Endothelial cell of umbilical vein (primary cell): ENCODE data around the gene OR2B2. TPM values are rescaled to one million over a fixed set of nuclear protein-coding genes. Genes with fewer than 3 reads are reported as not detected.

Source experiments
- BruUV-seq: library from RNA; stranded (reverse); fragments of 400-500 nt; replicated peaks from 2 replicates; lab custom pipeline; 2021; lab: Mats Ljungman, UMichigan
- CTCF ChIA-PET: fragments of 300-600, 350-600 bp; sonication (Branson Sonifier 250); formaldehyde crosslinking; loops from one replicate; lab custom pipeline; 2021; ENCODE audit warnings: antibody characterized with exemption, inconsistent platforms; lab: Charles Lee
- POLR2A ChIA-PET: fragments of 300-600, 350-600 bp; sonication (Branson Sonifier 250); formaldehyde crosslinking; loops from one replicate; lab custom pipeline; 2021; ENCODE audit warnings: antibody characterized with exemption, inconsistent platforms; lab: Charles Lee
- DNase-seq: peaks from one replicate; pipeline ENCODE4 v3.0.0-alpha.2; 2011; ENCODE audit warnings: low read depth, low spot score
- FAIRE-seq: peaks from 2 replicates; lab custom pipeline; 2011; peaks lifted over from hg19 to GRCh38; lab: Jason Lieb, UNC
- H2AFZ ChIP-seq: 2 replicates; pipeline ENCODE4 v1.6.0; 2012; ENCODE audit warnings: low read depth, low read length, control low read depth, inconsistent platforms
- H3K27ac ChIP-seq: 2 replicates; pipeline ENCODE4 v1.5.1; 2011; ENCODE audit warnings: low read depth, mild to moderate bottlenecking, control low read depth, low read length, moderate library complexity; ENCODE audit not compliant: insufficient read depth
- H3K27me3 ChIP-seq, 2 experiments: 2 replicates each; pipeline versions ENCODE4 v1.6.0 to v1.6.1; 2011; ENCODE audit warnings: low read length in 2 of 2, mixed read lengths in 1 of 2; ENCODE audit not compliant: control insufficient read depth in 2 of 2, insufficient read depth in 2 of 2
- H3K36me3 ChIP-seq, 2 experiments: 2 replicates in 1 of 2; 3 replicates in 1 of 2; pipeline ENCODE4 v1.5.1; 2011; ENCODE audit warnings: low read length in 2 of 2, mild to moderate bottlenecking in 1 of 2, moderate library complexity in 1 of 2; ENCODE audit not compliant: control insufficient read depth in 2 of 2, insufficient read depth in 2 of 2; ENCODE audit errors: extremely low read depth in 1 of 2
- H3K4me1 ChIP-seq: 3 replicates; pipeline ENCODE4 v1.5.1; 2011; ENCODE audit warnings: mild to moderate bottlenecking, low read length; ENCODE audit not compliant: control insufficient read depth, insufficient read depth; ENCODE audit errors: extremely low read depth
- H3K4me2 ChIP-seq: 2 replicates; pipeline ENCODE4 v1.6.1; 2011; ENCODE audit warnings: low read length, control low read depth, mixed read lengths; ENCODE audit not compliant: insufficient read depth
- H3K4me3 ChIP-seq, 3 experiments: fragments of 200-600 bp in 1 of 3; sonication (generic), shearing (Covaris generic) in 1 of 3; replicated peaks in 1 of 3; 2 replicates each; pipeline ENCODE4 v1.5.1; 2011 to 2016; ENCODE audit warnings: control low read depth in 3 of 3, low read length in 3 of 3, mild to moderate bottlenecking in 2 of 3, inconsistent platforms in 1 of 3, low read depth in 1 of 3, moderate library complexity in 1 of 3; ENCODE audit not compliant: insufficient read depth in 1 of 3
- H3K79me2 ChIP-seq: 2 replicates; pipeline ENCODE4 v1.6.0; 2012; ENCODE audit warnings: low read length, inconsistent platforms; ENCODE audit not compliant: control insufficient read depth, insufficient read depth
- H3K9ac ChIP-seq: replicated peaks from 2 replicates; pipeline ENCODE3; 2011; ENCODE audit warnings: low read length, control low read depth; ENCODE audit not compliant: insufficient read depth; ENCODE audit errors: extremely low read depth
- H3K9me1 ChIP-seq: replicated peaks from 3 replicates; pipeline ENCODE4 v1.6.0; 2011; ENCODE audit warnings: mild to moderate bottlenecking, low read length; ENCODE audit not compliant: control insufficient read depth, insufficient read depth; ENCODE audit errors: extremely low read depth
- H3K9me3 ChIP-seq: replicated peaks from 2 replicates; pipeline ENCODE4 v1.5.1; 2012; ENCODE audit warnings: low read length, inconsistent platforms; ENCODE audit not compliant: control insufficient read depth, insufficient read depth
- H4K20me1 ChIP-seq: replicated peaks from 2 replicates; pipeline ENCODE3; 2011; ENCODE audit warnings: mild to moderate bottlenecking, low read length; ENCODE audit not compliant: control insufficient read depth, insufficient read depth; ENCODE audit errors: extremely low read depth
- EZH2 ChIP-seq: IDR thresholded peaks from 2 replicates; pipeline ENCODE4 v1.6.1; 2012; ENCODE audit warnings: borderline replicate concordance, low read depth, mild to moderate bottlenecking, moderate library complexity, low read length, inconsistent platforms; ENCODE audit not compliant: severe bottlenecking
- FOS ChIP-seq: IDR thresholded peaks from 2 replicates; pipeline ENCODE4 v1.6.1; 2011; ENCODE audit warnings: mild to moderate bottlenecking, low read length, moderate library complexity, borderline replicate concordance; ENCODE audit not compliant: insufficient read depth
- GATA2 ChIP-seq: IDR thresholded peaks from 2 replicates; pipeline ENCODE4 v1.7.0; 2011; ENCODE audit warnings: low read depth, mild to moderate bottlenecking, moderate library complexity, mixed read lengths, low read length; ENCODE audit not compliant: insufficient read length, insufficient read depth
- JUN ChIP-seq: IDR thresholded peaks from 2 replicates; pipeline ENCODE4 v1.6.1; 2011; ENCODE audit warnings: borderline replicate concordance, low read depth; ENCODE audit not compliant: insufficient read length, insufficient read depth
- MAX ChIP-seq: IDR thresholded peaks from 2 replicates; pipeline ENCODE4 v1.6.1; 2011; ENCODE audit not compliant: insufficient read depth, insufficient read length
- MYC ChIP-seq: IDR thresholded peaks from one replicate; pipeline ENCODE4 v1.6.1; 2011; ENCODE audit warnings: mild to moderate bottlenecking, low read depth, low read length
- POLR2A ChIP-seq: IDR thresholded peaks from 2 replicates; pipeline ENCODE4 v1.6.1; 2012; ENCODE audit warnings: low read depth, mild to moderate bottlenecking, control low read depth, low read length
- POLR2AphosphoS5 ChIP-seq: IDR thresholded peaks from 2 replicates; pipeline ENCODE4 v1.6.1; 2012; ENCODE audit warnings: low read depth, mild to moderate bottlenecking, control low read depth, low read length, moderate library complexity; ENCODE audit not compliant: insufficient read depth
- dilution Hi-C: fragments of 300-500 bp; cut with MboI; formaldehyde crosslinking; loops from one replicate; pipeline ENCODE4 v1.15.0; 2019; ENCODE audit warnings: low sequenced_read_pairs; ENCODE audit not compliant: extremely low pct_ligation_motif_present
- intact Hi-C: fragments of 100-400 bp; cut with micrococcal nuclease; formaldehyde crosslinking; loops from one replicate; pipeline ENCODE4 v1.10.0; 2022
- polyA plus RNA-seq, 4 experiments: library from polyadenylated mRNA; depleted of rRNA in 3 of 4; stranded (reverse) in 3 of 4; unstranded in 1 of 4; fragments of >200 nt; gene quantifications; 2 replicates each; pipeline versions ENCODE4 v1.2.1 to v1.2.3, GENCODE V29; 2011 to 2012; ENCODE audit warnings: missing spikeins in 1 of 4
- total RNA-seq: library from RNA; stranded (reverse); gene quantifications from 2 replicates; pipeline ENCODE4 v1.2.3, GENCODE V29; 2021

OR2B2 gene
- total and polyA plus RNA-seq, 2 donors (not counting 3 experiments of a cell fraction or from before 2014, with no cell fraction given) = not detected

GRCh38 chr6:27922949-27923348 is 10.8 kb upstream of the OR2B2 start:
- intact Hi-C loops = no loop called here
- CTCF ChIA-PET = no interaction called here
- H3K4me2 ChIP-seq = no peak overlapping the region
- no peak overlapping the region for H2AFZ ChIP-seq
- H4K20me1 ChIP-seq = no peaks in the 10 kb centered on the region
- POLR2A ChIA-PET = no interaction called here
- H3K27me3 ChIP-seq = peaks cover 0 to 6% of the 10 kb centered on the region in 2 experiments
- no peaks in the 10 kb centered on the region for H3K9me1 ChIP-seq
- no peak overlapping the region for H3K27ac ChIP-seq
- no peak overlapping the region for H3K4me3 ChIP-seq
- no peaks in the 10 kb centered on the region for H3K4me1 ChIP-seq
- no peak for DNase-seq
- dilution Hi-C loops = no loop called here
- no peaks in the 10 kb centered on the region for H3K79me2 ChIP-seq
- BruUV-seq = no TSS peak
- H3K9ac ChIP-seq = no peak overlapping the region
- no peaks in the 10 kb centered on the region for H3K36me3 ChIP-seq
- TF ChIP-seq GATA2 (no peak), MYC (no peak), FOS (no peak), JUN (no peak), POLR2AphosphoS5 (no peak), MAX (no peak), EZH2 (no peak), POLR2A (no peak)
- FAIRE-seq = no peak
- no peaks in the 10 kb centered on the region for H3K9me3 ChIP-seq

- Histone ChIP-seq H3K9me1 (no peaks in the 10 kb centered on the region), H3K4me1 (no peaks in the 10 kb centered on the region), H2AFZ (no peak overlapping the region), H3K9ac (no peak overlapping the region), H3K79me2 (no peaks in the 10 kb centered on the region), H3K4me2 (no peak overlapping the region), H3K27me3 (peaks cover 4 to 11% of the 10 kb centered on the region in 2 experiments), H3K27ac (no peak overlapping the region), H3K36me3 (no peaks in the 10 kb centered on the region), H3K9me3 (no peaks in the 10 kb centered on the region), H4K20me1 (no peaks in the 10 kb centered on the region), H3K4me3 (no peak overlapping the region)
- intact Hi-C loops (loop anchor here (10.0 kb wide), 1 partner anchor 677 kb away; a partner anchor contains a TSS), dilution Hi-C loops (no loop called here)
- ChIA-PET POLR2A (no interaction called here), CTCF (no interaction called here)
- no TSS peak for BruUV-seq
- FAIRE-seq = no peak
- no peak for TF ChIP-seq GATA2
- TF ChIP-seq MAX = no peak
- no peak for DNase-seq
These were observed 4.2 kb downstream of the OR2B2 start for GRCh38 chr6:27908017-27908416.
